HepG2 (cell line): ENCODE measurements around the gene CACNA1I. TPM values are rescaled to one million over a fixed set of nuclear protein-coding genes. Genes with fewer than 3 reads are reported as not detected.

ENCODE experiments used
- GABPA ChIP-seq, 2 experiments: IDR thresholded peaks; 2 replicates each; pipeline ENCODE4 v1.6.1; 2011 to 2016; ENCODE audit warnings: low read depth in 2 of 2, low read length in 1 of 2, missing biosample characterization in 1 of 2, missing genetic modification characterization in 1 of 2
- MEIS1 ChIP-seq: sonication (generic); formaldehyde crosslinking; IDR thresholded peaks from 2 replicates; pipeline ENCODE4 v1.9.0; 2021; ENCODE audit warnings: mild to moderate bottlenecking, missing genetic modification reagents, moderate library complexity, borderline replicate concordance
- MXI1 ChIP-seq: IDR thresholded peaks from 3 replicates; pipeline ENCODE4 v1.6.1; 2012; ENCODE audit warnings: low read depth, low read length, inconsistent platforms, borderline replicate concordance
- NFE2L1 ChIP-seq: sonication (generic); formaldehyde crosslinking; IDR thresholded peaks from 2 replicates; pipeline ENCODE4 v1.4.0; 2020; ENCODE audit warnings: missing genetic modification reagents, mild to moderate bottlenecking, borderline replicate concordance
- NR2F6 ChIP-seq, 2 experiments: IDR thresholded peaks; 2 replicates each; pipeline ENCODE4 v1.6.1; 2016; ENCODE audit warnings: antibody characterized with exemption in 1 of 2, mild to moderate bottlenecking in 1 of 2
- POLR2A ChIP-seq, 2 experiments: IDR thresholded peaks; 2 replicates each; pipeline ENCODE4 v1.6.1; 2011; ENCODE audit warnings: low read depth in 2 of 2, low read length in 2 of 2, mild to moderate bottlenecking in 1 of 2, moderate library complexity in 1 of 2; ENCODE audit not compliant: insufficient read depth in 1 of 2
- PRPF4 ChIP-seq: fragments of 200-400 bp; formaldehyde crosslinking; IDR thresholded peaks from 2 replicates; pipeline ENCODE4 v1.6.1; 2016; ENCODE audit warnings: low read length, low read depth; ENCODE audit not compliant: poor library complexity, severe bottlenecking
- RFX1 ChIP-seq: fragments of 450-650 bp; IDR thresholded peaks from 2 replicates; pipeline ENCODE4 v1.6.1; 2017
- TFAP4 ChIP-seq: sonication (generic); IDR thresholded peaks from 2 replicates; pipeline ENCODE4 v1.6.1; 2016; ENCODE audit warnings: low read depth, borderline replicate concordance
- ZBTB8A ChIP-seq: sonication (generic); formaldehyde crosslinking; IDR thresholded peaks from 2 replicates; pipeline ENCODE4 v1.4.0; 2020; ENCODE audit warnings: mild to moderate bottlenecking, low read depth, missing genetic modification reagents, borderline replicate concordance
- ZFP90 ChIP-seq: sonication (generic); formaldehyde crosslinking; IDR thresholded peaks from 2 replicates; pipeline ENCODE4 v1.8.0; 2022; ENCODE audit warnings: missing genetic modification reagents, mild to moderate bottlenecking, inconsistent platforms, borderline replicate concordance
- ZNF18 ChIP-seq: sonication (generic); formaldehyde crosslinking; IDR thresholded peaks from 2 replicates; pipeline ENCODE4 v1.8.0; 2022; ENCODE audit warnings: mild to moderate bottlenecking, missing genetic modification reagents; ENCODE audit not compliant: insufficient replicate concordance
- ZNF235 ChIP-seq: sonication (generic); formaldehyde crosslinking; IDR thresholded peaks from 2 replicates; pipeline ENCODE4 v1.8.1; 2023; ENCODE audit warnings: mild to moderate bottlenecking, missing genetic modification reagents, borderline replicate concordance
- ZNF350 ChIP-seq: sonication (generic); formaldehyde crosslinking; IDR thresholded peaks from 2 replicates; pipeline ENCODE4 v1.4.0; 2020; ENCODE audit warnings: mild to moderate bottlenecking, low read depth, missing genetic modification reagents, borderline replicate concordance
- ZNF430 ChIP-seq: sonication (generic); formaldehyde crosslinking; IDR thresholded peaks from 2 replicates; pipeline ENCODE4 v1.9.0; 2021; ENCODE audit warnings: mild to moderate bottlenecking, missing genetic modification reagents
- ZNF44 ChIP-seq: sonication (generic); formaldehyde crosslinking; IDR thresholded peaks from 2 replicates; pipeline ENCODE4 v1.5.1; 2020; ENCODE audit warnings: mild to moderate bottlenecking, missing genetic modification reagents
- ZNF598 ChIP-seq: sonication (generic); formaldehyde crosslinking; IDR thresholded peaks from 2 replicates; pipeline ENCODE4 v1.5.1; 2020; ENCODE audit warnings: mild to moderate bottlenecking, missing genetic modification reagents, borderline replicate concordance
- ZNF672 ChIP-seq: sonication (generic); formaldehyde crosslinking; IDR thresholded peaks from 2 replicates; pipeline ENCODE4 v1.8.1; 2022; ENCODE audit warnings: missing genetic modification reagents
- ZSCAN31 ChIP-seq: sonication (generic); formaldehyde crosslinking; IDR thresholded peaks from 2 replicates; pipeline ENCODE4 v1.5.0; 2020; ENCODE audit warnings: low read depth, mild to moderate bottlenecking, missing genetic modification reagents
- ZUFSP ChIP-seq: sonication (generic); formaldehyde crosslinking; IDR thresholded peaks from 2 replicates; pipeline ENCODE4 v1.9.0; 2021; ENCODE audit warnings: missing genetic modification reagents, mild to moderate bottlenecking, borderline replicate concordance
- polyA plus RNA-seq, 8 experiments: library from polyadenylated mRNA; depleted of rRNA in 3 of 8; stranded (reverse) in 7 of 8; unstranded in 1 of 8; fragments of >200 nt; fragmentation: Illumina TruSeq in 4 of 8; extraction: Trizol in 4 of 8; gene quantifications; 2 replicates each; pipeline versions ENCODE4 v1.2.1 to v1.2.3, GENCODE V29; 2011 to 2016; ENCODE audit warnings: low read depth in 4 of 8, missing spikeins in 1 of 8, mixed read lengths in 1 of 8; ENCODE audit not compliant: insufficient read depth in 1 of 8
- total RNA-seq, 5 experiments: library from RNA; depleted of rRNA; stranded (reverse); fragments of >200 nt; fragmentation: Illumina TruSeq; extraction: Trizol; gene quantifications; 2 replicates each; pipeline ENCODE4 v1.2.3, GENCODE V29; 2016; ENCODE audit warnings: low read depth in 1 of 5
- TF ChIP-seq, protein P1 (sequence below), 2 experiments: IDR thresholded peaks; 2 replicates each; pipeline ENCODE4 v1.6.1; 2011 to 2012; ENCODE audit warnings: low read length in 2 of 2, borderline replicate concordance in 1 of 2, low read depth in 1 of 2, mild to moderate bottlenecking in 1 of 2, moderate library complexity in 1 of 2

The CACNA1I gene
- total and polyA plus RNA-seq, 2 of the 13 experiments (the other 11 are each of a cell fraction or from before 2014, with no cell fraction given) = not detected

- TF ChIP-seq ZUFSP (CRISPR knock-in tag) = no peak
- TF ChIP-seq ZNF350 = no peak; the same call in 1 of the 2 replicates
- TF ChIP-seq, protein P1, sequence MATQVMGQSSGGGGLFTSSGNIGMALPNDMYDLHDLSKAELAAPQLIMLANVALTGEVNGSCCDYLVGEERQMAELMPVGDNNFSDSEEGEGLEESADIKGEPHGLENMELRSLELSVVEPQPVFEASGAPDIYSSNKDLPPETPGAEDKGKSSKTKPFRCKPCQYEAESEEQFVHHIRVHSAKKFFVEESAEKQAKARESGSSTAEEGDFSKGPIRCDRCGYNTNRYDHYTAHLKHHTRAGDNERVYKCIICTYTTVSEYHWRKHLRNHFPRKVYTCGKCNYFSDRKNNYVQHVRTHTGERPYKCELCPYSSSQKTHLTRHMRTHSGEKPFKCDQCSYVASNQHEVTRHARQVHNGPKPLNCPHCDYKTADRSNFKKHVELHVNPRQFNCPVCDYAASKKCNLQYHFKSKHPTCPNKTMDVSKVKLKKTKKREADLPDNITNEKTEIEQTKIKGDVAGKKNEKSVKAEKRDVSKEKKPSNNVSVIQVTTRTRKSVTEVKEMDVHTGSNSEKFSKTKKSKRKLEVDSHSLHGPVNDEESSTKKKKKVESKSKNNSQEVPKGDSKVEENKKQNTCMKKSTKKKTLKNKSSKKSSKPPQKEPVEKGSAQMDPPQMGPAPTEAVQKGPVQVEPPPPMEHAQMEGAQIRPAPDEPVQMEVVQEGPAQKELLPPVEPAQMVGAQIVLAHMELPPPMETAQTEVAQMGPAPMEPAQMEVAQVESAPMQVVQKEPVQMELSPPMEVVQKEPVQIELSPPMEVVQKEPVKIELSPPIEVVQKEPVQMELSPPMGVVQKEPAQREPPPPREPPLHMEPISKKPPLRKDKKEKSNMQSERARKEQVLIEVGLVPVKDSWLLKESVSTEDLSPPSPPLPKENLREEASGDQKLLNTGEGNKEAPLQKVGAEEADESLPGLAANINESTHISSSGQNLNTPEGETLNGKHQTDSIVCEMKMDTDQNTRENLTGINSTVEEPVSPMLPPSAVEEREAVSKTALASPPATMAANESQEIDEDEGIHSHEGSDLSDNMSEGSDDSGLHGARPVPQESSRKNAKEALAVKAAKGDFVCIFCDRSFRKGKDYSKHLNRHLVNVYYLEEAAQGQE (IDR thresholded peaks at IDR 0.05; ENCODE audit: borderline replicate concordance in 1 of 2, low read depth in 1 of 2, low read length in 2 of 2) = no peak
- TF ChIP-seq RFX1 = no peak
- TF ChIP-seq ZNF430 (CRISPR knock-in tag) = no peak
- 0 out of 2 replicates have a peak, but pooled peaks have one; percentile 50 for TF ChIP-seq ZBTB8A
- no peak for TF ChIP-seq ZNF44
- no peak; a peak in 2 of 4 replicates for TF ChIP-seq POLR2A (IDR thresholded peaks at IDR 0.05; ENCODE audit: insufficient read depth in 1 of 2, low read depth in 2 of 2, low read length in 2 of 2)
- no peak for TF ChIP-seq NR2F6 (IDR thresholded peaks at IDR 0.05)
- no peak for TF ChIP-seq NR2F6 (CRISPR knock-in tag; IDR thresholded peaks at IDR 0.05)
- no peak for TF ChIP-seq MXI1
- no peak for TF ChIP-seq ZNF235 (CRISPR knock-in tag)
- no peak for TF ChIP-seq ZNF672 (CRISPR knock-in tag)
- no peak for TF ChIP-seq ZFP90 (CRISPR knock-in tag)
- no peak for TF ChIP-seq ZSCAN31 (CRISPR knock-in tag)
- no peak for TF ChIP-seq MEIS1 (CRISPR knock-in tag)
- no peak for TF ChIP-seq NFE2L1 (CRISPR knock-in tag)
- TF ChIP-seq ZNF598 (CRISPR knock-in tag) = no peak
- no peak for TF ChIP-seq ZNF18 (CRISPR knock-in tag)
- no peak for TF ChIP-seq GABPA (IDR thresholded peaks at IDR 0.05; ENCODE audit: low read depth, low read length)
- TF ChIP-seq GABPA (CRISPR knock-in tag; IDR thresholded peaks at IDR 0.05; ENCODE audit: low read depth) = no peak
- TF ChIP-seq TFAP4 = peak; percentile 53; the same call in 1 of the 2 replicates
- no peak for TF ChIP-seq PRPF4
Observed at GRCh38 chr22:39522567-39523300, 47.8 kb upstream of the CACNA1I start (continued).
